Gastroesophageal sphincter (tissue), 4 donors: Measurements from ENCODE around the gene ITPR2. TPM values are rescaled to one million over a fixed set of nuclear protein-coding genes. Genes with fewer than 3 reads are reported as not detected.
"Not testable (repeated sequence)": the region's sequence is repeated elsewhere in the genome, so short reads cannot be mapped to it uniquely, and the experiment has no call there.

Source experiments
- ATAC-seq: fragments of 150-250 bp; one replicate; pipeline ENCODE4 v1.9.1; 2016; ENCODE audit warnings: mild to moderate bottlenecking, moderate library complexity
- H3K27ac ChIP-seq, 4 donors: fragments of 200-600 bp; sonication (generic) in 3 of 4; 1 replicate in 3 of 4; 2 replicates in 1 of 4; pipeline ENCODE4 v1.5.1; 2016 to 2019
- H3K27me3 ChIP-seq: fragments of 200-600 bp; sonication (generic); one replicate; pipeline ENCODE4 v1.5.1; 2019
- H3K36me3 ChIP-seq, 2 donors: fragments of 200-600 bp; sonication (generic); one replicate each; pipeline ENCODE4 v1.5.1; 2019; ENCODE audit warnings: control low read depth in 1 of 2
- H3K4me1 ChIP-seq, 3 donors: fragments of 200-600 bp; sonication (generic); 1 replicate in 2 of 3; 2 replicates in 1 of 3; pipeline ENCODE4 v1.5.1; 2016 to 2019; ENCODE audit warnings: control low read depth in 2 of 3
- H3K4me3 ChIP-seq, 2 donors: fragments of 200-600 bp; sonication (generic); one replicate each; pipeline ENCODE4 v1.5.1; 2019; ENCODE audit warnings: mild to moderate bottlenecking in 1 of 2, moderate library complexity in 1 of 2
- H3K9me3 ChIP-seq, 3 donors: fragments of 200-600 bp; sonication (generic); one replicate each; pipeline ENCODE4 v1.5.1; 2017 to 2019; ENCODE audit warnings: control low read depth in 2 of 3
- EP300 ChIP-seq: sonication (generic); formaldehyde crosslinking; IDR thresholded peaks from one replicate; pipeline ENCODE4 v1.6.1; 2017; ENCODE audit warnings: antibody characterized with exemption, mild to moderate bottlenecking
- POLR2A ChIP-seq, 2 donors: fragments of 450-650 bp; IDR thresholded peaks; one replicate each; pipeline ENCODE4 v1.6.1; 2017; ENCODE audit warnings: antibody characterized with exemption in 2 of 2, mild to moderate bottlenecking in 2 of 2, moderate library complexity in 1 of 2
- POLR2AphosphoS5 ChIP-seq: sonication (generic); formaldehyde crosslinking; IDR thresholded peaks from one replicate; pipeline ENCODE4 v1.6.1; 2017; ENCODE audit warnings: antibody characterized with exemption
- WGBS, 2 donors: methylation state at CpG; one replicate each; pipeline ENCODE4 v1.1.5; 2018; ENCODE audit warnings: low coverage in 1 of 2; 5-methylcytosine and 5-hydroxymethylcytosine counted together
- total RNA-seq, 4 donors: library from RNA; depleted of rRNA; stranded (reverse); fragments of >200 nt; gene quantifications; one replicate each; pipeline ENCODE4 v1.1.0, GENCODE V29; 2016
- TF ChIP-seq, protein P1 (sequence below), 4 experiments: fragments of 200-600 bp in 2 of 4; fragments of 450-650 bp in 2 of 4; sonication (generic) in 1 of 4; IDR thresholded peaks; one replicate each; pipeline ENCODE4 v1.5.1; 2017 to 2019; ENCODE audit warnings: antibody characterized with exemption in 4 of 4, mild to moderate bottlenecking in 2 of 4, moderate library complexity in 2 of 4

ITPR2 gene
- total RNA-seq, 4 donors from 2014 or later: 30.8 to 63.0 (median 44.4) TPM

DNA sequence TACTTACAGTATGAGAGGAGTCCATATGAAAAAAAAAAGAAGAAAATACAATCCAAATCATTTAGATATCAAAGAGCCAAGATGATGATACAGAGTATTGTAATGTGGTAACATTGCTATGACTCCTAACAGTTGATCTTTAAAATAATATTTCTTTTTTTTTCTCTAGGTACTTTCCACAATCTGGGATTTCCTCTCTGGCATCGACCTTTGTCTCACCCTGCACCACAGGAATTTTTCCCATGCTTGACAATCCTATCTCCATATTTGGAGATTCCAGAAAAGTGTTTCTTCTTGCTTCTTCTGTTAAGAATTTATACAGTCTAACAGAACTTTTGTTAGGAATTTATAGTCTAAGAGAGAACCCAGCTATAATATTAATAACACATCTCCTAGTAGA, 184.4 kb downstream of the ITPR2 start:
- peaks cover 0 to 25% (median 4%) of the 10 kb centered on the region in 3 donors for H3K4me1 ChIP-seq
- TF ChIP-seq POLR2A (IDR thresholded peaks at IDR 0.05) (no peak), POLR2AphosphoS5 (no peak)
- WGBS, 2 donors: 36 to 40% methylated on average over 1 of the region's 1 CpG
- H3K36me3 ChIP-seq: peaks cover 0 to 12% of the 10 kb centered on the region in 2 donors
- no peaks in the 10 kb centered on the region for H3K9me3 ChIP-seq
- ATAC-seq: no peak
- peak overlapping the region in 1 of 4 donors; percentile 64 for H3K27ac ChIP-seq
- H3K27me3 ChIP-seq: no peaks in the 10 kb centered on the region
- H3K4me3 ChIP-seq: no peak overlapping the region

DNA sequence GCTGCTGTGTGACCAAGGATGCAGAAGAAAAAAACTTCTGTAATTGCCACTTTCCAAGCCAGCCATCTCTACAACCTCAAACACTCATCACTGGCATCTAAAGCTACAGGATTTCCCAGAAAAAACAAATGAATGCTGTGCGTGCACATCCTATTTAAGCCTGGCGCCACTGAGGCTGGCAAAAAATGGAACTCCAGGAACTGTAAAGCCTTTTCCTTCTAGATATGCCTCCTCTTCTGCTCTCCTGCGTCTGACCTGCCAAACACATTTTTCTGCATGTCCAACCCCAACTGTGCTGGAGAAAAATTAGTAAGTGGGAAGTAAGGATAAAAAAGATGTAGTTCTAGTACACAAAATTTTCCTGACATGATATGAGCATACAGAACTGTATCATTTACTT, 184.9 kb downstream of the ITPR2 start:
- no peak for ATAC-seq
- Histone ChIP-seq H3K9me3 (no peaks in the 10 kb centered on the region), H3K27ac (peak overlapping the region in 2 of 4 donors; percentile 46 to 64), H3K4me1 (peaks cover 0 to 30% (median 4%) of the 10 kb centered on the region in 3 donors), H3K4me3 (no peak overlapping the region), H3K36me3 (peaks cover 0 to 8% of the 10 kb centered on the region in 2 donors), H3K27me3 (no peaks in the 10 kb centered on the region)
- TF ChIP-seq, protein P1, sequence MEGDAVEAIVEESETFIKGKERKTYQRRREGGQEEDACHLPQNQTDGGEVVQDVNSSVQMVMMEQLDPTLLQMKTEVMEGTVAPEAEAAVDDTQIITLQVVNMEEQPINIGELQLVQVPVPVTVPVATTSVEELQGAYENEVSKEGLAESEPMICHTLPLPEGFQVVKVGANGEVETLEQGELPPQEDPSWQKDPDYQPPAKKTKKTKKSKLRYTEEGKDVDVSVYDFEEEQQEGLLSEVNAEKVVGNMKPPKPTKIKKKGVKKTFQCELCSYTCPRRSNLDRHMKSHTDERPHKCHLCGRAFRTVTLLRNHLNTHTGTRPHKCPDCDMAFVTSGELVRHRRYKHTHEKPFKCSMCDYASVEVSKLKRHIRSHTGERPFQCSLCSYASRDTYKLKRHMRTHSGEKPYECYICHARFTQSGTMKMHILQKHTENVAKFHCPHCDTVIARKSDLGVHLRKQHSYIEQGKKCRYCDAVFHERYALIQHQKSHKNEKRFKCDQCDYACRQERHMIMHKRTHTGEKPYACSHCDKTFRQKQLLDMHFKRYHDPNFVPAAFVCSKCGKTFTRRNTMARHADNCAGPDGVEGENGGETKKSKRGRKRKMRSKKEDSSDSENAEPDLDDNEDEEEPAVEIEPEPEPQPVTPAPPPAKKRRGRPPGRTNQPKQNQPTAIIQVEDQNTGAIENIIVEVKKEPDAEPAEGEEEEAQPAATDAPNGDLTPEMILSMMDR (IDR thresholded peaks at IDR 0.05): no peak
- TF ChIP-seq EP300 (no peak), POLR2A (IDR thresholded peaks at IDR 0.05) (no peak), POLR2AphosphoS5 (no peak)
- 52 to 66% methylated on average over 2 to 3 of the region's 3 CpGs for WGBS, 2 donors

DNA sequence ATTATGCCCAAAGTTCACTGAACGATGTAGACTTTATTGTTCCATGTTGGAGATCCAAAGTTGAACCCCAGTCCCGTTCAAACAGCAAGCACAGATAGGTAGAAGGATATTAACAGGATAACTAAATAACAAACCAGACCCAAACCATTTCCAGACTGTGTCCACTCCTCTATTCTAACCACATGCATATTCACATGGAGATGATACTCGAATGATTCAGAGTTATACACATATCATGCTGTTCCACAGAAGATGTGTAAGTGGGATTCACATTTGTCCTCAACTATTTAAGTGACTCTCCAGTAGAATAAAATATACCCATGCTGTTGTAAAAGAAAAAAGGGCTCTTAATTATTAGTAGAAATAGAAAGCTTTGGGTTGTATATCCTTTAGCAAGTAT, 185.9 kb downstream of the ITPR2 start:
- Histone ChIP-seq H3K4me3 (no peak overlapping the region), H3K27ac (peak overlapping the region in 2 of 4 donors; percentile 32 to 46), H3K27me3 (no peaks in the 10 kb centered on the region), H3K9me3 (no peaks in the 10 kb centered on the region), H3K4me1 (peaks cover 0 to 31% (median 4%) of the 10 kb centered on the region in 3 donors), H3K36me3 (no peaks in the 10 kb centered on the region)
- ATAC-seq: no peak
- TF ChIP-seq EP300 (no peak), POLR2A (IDR thresholded peaks at IDR 0.05) (no peak), POLR2AphosphoS5 (no peak)
- TF ChIP-seq, protein P1 (IDR thresholded peaks at IDR 0.05): no peak
- WGBS, 2 donors: 94 to 100% methylated on average over 2 to 3 of the region's 3 CpGs

DNA sequence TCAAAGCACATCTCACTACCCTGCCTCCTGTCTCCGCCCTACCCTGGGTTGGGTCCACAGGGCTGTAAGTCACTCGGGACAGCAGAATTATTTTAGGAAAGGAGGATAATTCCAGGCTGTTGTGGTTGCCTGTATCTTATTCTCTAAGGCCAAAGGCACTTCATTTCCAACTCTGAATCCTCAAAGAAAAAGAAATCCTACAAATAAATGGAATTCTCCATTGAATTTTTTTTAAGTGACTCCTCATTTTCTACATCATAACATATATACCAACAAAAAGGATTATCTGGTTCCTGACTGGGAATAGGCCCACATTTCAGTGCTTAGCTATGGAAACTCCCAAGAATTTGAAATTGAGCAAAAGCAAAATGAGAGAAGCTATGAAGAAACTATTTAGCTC, 186.4 kb downstream of the ITPR2 start:
- WGBS, 2 donors: 80% methylated on average over 2 of the region's 2 CpGs; no CpG with 5 or more reads in 1 of the 2 donors
- peak overlapping the region in 2 of 4 donors; percentile 2 to 32 for H3K27ac ChIP-seq
- no peak for ATAC-seq

DNA sequence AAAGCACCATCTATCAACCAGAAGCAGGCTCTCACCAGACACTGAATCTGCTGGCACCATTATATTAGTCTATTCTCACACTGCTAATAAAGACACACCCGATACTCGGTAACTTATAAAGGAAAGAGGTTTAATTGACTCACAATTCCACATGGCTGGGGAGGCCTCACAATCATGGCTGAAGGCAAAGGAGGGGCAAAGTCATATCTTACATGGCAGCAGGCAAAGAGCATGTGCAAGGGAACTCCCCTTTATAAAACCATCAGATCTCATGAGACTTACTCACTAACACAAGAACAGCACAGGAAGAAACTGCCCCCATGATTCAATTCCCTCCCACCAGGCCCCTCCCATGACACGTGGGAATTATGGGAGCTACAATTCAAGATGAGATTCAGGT, 188.6 kb downstream of the ITPR2 start:
- Histone ChIP-seq H3K27ac (peak overlapping the region in 2 of 4 donors; percentile 31 to 65), H3K4me1 (peaks cover 0 to 40% (median 4%) of the 10 kb centered on the region in 3 donors)
- 84% methylated on average over 2 of the region's 3 CpGs; no CpG with 5 or more reads in 1 of the 2 donors for WGBS, 2 donors
- H3K27me3 ChIP-seq, H3K9me3 ChIP-seq, H3K4me3 ChIP-seq, H3K36me3 ChIP-seq, ATAC-seq: not testable (repeated sequence)

More for the DNA sequence above, 186.4 kb downstream of the ITPR2 start:
- TF ChIP-seq EP300: no peak
- Histone ChIP-seq H3K36me3 (no peaks in the 10 kb centered on the region), H3K27me3 (no peaks in the 10 kb centered on the region), H3K4me3 (no peak overlapping the region), H3K4me1 (peaks cover 0 to 35% (median 4%) of the 10 kb centered on the region in 3 donors), H3K9me3 (no peaks in the 10 kb centered on the region)

DNA sequence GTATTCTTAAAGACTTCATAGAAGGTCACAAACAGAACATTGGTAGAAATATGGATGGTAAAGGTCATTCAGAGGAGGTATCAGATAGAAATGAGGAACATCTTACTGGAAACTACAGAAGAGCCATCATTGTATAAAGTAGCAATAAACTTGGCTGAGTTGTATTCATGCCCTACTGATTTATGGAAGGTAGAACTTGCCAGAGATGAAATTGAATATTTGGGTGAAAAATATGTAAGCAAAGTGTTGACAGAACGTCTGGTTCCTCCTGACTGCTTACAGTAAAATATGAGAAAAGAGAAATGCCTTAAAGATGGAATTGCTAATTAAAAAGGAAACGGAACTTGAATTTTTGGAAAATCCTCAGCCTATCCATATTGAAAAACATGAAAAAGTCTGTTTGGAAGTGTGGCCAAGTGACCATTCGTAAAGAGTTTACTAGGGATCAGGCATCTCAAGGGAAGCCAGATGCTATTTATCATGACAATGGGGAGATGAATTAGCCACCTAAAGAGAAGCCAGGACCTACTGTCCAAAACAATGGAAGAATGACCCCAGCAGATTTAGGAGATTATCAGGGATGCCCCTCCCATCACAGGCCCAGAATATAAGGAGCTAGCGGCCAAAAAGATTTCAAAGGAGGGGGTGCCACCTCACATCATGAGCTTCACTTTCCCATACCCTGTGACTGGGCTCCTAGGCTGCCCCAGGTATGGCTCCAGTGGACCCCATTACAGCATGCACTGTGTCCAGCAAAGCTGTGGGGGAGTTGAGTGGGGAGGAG, 189.3 kb downstream of the ITPR2 start:
- Histone ChIP-seq H3K4me3 (no peak overlapping the region), H3K36me3 (no peaks in the 10 kb centered on the region), H3K27me3 (no peaks in the 10 kb centered on the region), H3K9me3 (no peaks in the 10 kb centered on the region), H3K4me1 (peaks cover 0 to 35% (median 4%) of the 10 kb centered on the region in 3 donors), H3K27ac (peak overlapping the region; percentile 18 to 65 (median 42))
- TF ChIP-seq, protein P1 (IDR thresholded peaks at IDR 0.05): no peak
- no peak for TF ChIP-seq EP300
- no peak for TF ChIP-seq POLR2A (IDR thresholded peaks at IDR 0.05)
- TF ChIP-seq POLR2AphosphoS5: no peak
- 28 to 47% methylated on average over 3 to 4 of the region's 4 CpGs for WGBS, 2 donors
- no peak for ATAC-seq
